Esophagus squamous epithelium (tissue), 5 donors: ENCODE results near the gene CNTNAP2. TPM values are rescaled to one million over a fixed set of nuclear protein-coding genes. Genes with fewer than 3 reads are reported as not detected.
"Not testable (repeated sequence)": the region's sequence is repeated elsewhere in the genome, so short reads cannot be mapped to it uniquely, and the experiment has no call there.

Experiments
- DNase-seq: peaks from one replicate; lab custom pipeline; 2025; lab: John Stamatoyannopoulos, UW
- H3K27ac ChIP-seq, 4 donors: fragments of 200-600 bp; sonication (generic); one replicate each; pipeline ENCODE4 v1.5.1; 2016 to 2019; ENCODE audit warnings: mild to moderate bottlenecking in 1 of 4
- H3K27me3 ChIP-seq, 4 donors: fragments of 200-600 bp; sonication (generic); 1 replicate in 3 of 4; 2 replicates in 1 of 4; pipeline versions ENCODE4 v1.5.1 to v1.6.0; 2017 to 2021; ENCODE audit warnings: antibody characterized with exemption in 1 of 4
- H3K36me3 ChIP-seq, 3 donors: fragments of 200-600 bp; sonication (generic); one replicate each; pipeline ENCODE4 v1.5.1; 2016 to 2019
- H3K4me1 ChIP-seq, 3 donors: fragments of 200-600 bp; sonication (generic); one replicate each; pipeline ENCODE4 v1.5.1; 2017 to 2019
- H3K4me3 ChIP-seq, 4 donors: fragments of 200-600 bp; sonication (generic); 1 replicate in 3 of 4; 2 replicates in 1 of 4; pipeline ENCODE4 v1.5.1; 2016 to 2019; ENCODE audit warnings: mild to moderate bottlenecking in 2 of 4, moderate library complexity in 1 of 4
- H3K9me3 ChIP-seq, 3 donors: fragments of 200-600 bp; sonication (generic); one replicate each; pipeline ENCODE4 v1.5.1; 2016 to 2019
- CTCF ChIP-seq, 6 experiments: fragments of 450-650 bp in 4 of 6; fragments of 200-600 bp in 2 of 6; sonication (generic) in 2 of 6; IDR thresholded peaks; one replicate each; pipeline ENCODE4 v1.5.1; 2016 to 2019; ENCODE audit warnings: antibody characterized with exemption in 6 of 6, mild to moderate bottlenecking in 4 of 6, moderate library complexity in 4 of 6
- POLR2A ChIP-seq, 4 donors: fragments of 450-650 bp; IDR thresholded peaks; one replicate each; pipeline ENCODE4 v1.6.1; 2017; ENCODE audit warnings: antibody characterized with exemption in 4 of 4, mild to moderate bottlenecking in 4 of 4, moderate library complexity in 3 of 4
- WGBS, 2 donors: methylation state at CpG; one replicate each; pipeline ENCODE4 v1.1.5; 2018; 5-methylcytosine and 5-hydroxymethylcytosine counted together
- intact Hi-C: fragments of 100-400 bp; cut with DNase I; formaldehyde crosslinking; loops from one replicate; pipeline ENCODE4 v1.15.0; 2022
- small RNA-seq, 4 donors: library from RNA; depleted of rRNA; stranded (forward); fragments of <200 nt; gene quantifications; one replicate each; pipeline ENCODE3, GENCODE V24; 2016
- total RNA-seq, 4 donors: library from RNA; depleted of rRNA; stranded (reverse); fragments of >200 nt; gene quantifications; one replicate each; pipeline ENCODE4 v1.1.0, GENCODE V29; 2016
- donor health status: DM: yes; HTN: yes; CAD: no.

The CNTNAP2 gene
- total RNA-seq, 4 donors from 2014 or later, result 0.95 to 2.3 (median 1.2) TPM

- TF ChIP-seq POLR2A (IDR thresholded peaks at IDR 0.05) (no peak), CTCF (IDR thresholded peaks at IDR 0.05) (no peak)
- Histone ChIP-seq H3K4me3 (no peak overlapping the region), H3K27ac (no peak overlapping the region), H3K4me1 (no peaks in the 10 kb centered on the region), H3K27me3 (peaks cover 0 to under 1% (median 0%) of the 10 kb centered on the region in 4 donors), H3K9me3 (no peaks in the 10 kb centered on the region), H3K36me3 (no peaks in the 10 kb centered on the region)
- 92 to 93% methylated on average over 4 of the region's 4 CpGs for WGBS, 2 donors
- DNase-seq, result no peak
- intact Hi-C loops, result no loop called here
Observed at GRCh38 chr7:148463210-148463609, 2346.6 kb downstream of the CNTNAP2 start.

- H3K4me1 ChIP-seq, result no peaks in the 10 kb centered on the region
- no peaks in the 10 kb centered on the region for H3K36me3 ChIP-seq
- no peaks in the 10 kb centered on the region for H3K9me3 ChIP-seq
- 82 to 86% methylated on average over 7 of the region's 7 CpGs for WGBS, 2 donors
- H3K27me3 ChIP-seq, result peaks cover 0 to 10% (median 0%) of the 10 kb centered on the region in 4 donors
- no peak for DNase-seq
- TF ChIP-seq CTCF (IDR thresholded peaks at IDR 0.05) (no peak), POLR2A (IDR thresholded peaks at IDR 0.05) (no peak)
- H3K4me3 ChIP-seq, result no peak overlapping the region
- H3K27ac ChIP-seq, result no peak overlapping the region
- intact Hi-C loops, result no loop called here
Observed at GRCh38 chr7:148464947-148465346, 2348.3 kb downstream of the CNTNAP2 start.

GRCh38 chr7:148465441-148465840 lies 2348.8 kb downstream of the CNTNAP2 start:
- intact Hi-C loops, H3K36me3 ChIP-seq, H3K27ac ChIP-seq, H3K9me3 ChIP-seq, DNase-seq, H3K27me3 ChIP-seq, H3K4me3 ChIP-seq, H3K4me1 ChIP-seq: not testable (repeated sequence)
- WGBS, 2 donors, result 92 to 95% methylated on average over 6 to 13 of the region's 15 CpGs

- WGBS, 2 donors, result 72 to 76% methylated on average over 3 of the region's 3 CpGs
- TF ChIP-seq POLR2A (IDR thresholded peaks at IDR 0.05) (no peak), CTCF (IDR thresholded peaks at IDR 0.05) (no peak)
- intact Hi-C loops, result no loop called here
- no peak for DNase-seq
- H3K27me3 ChIP-seq, result peaks cover 0 to 14% (median 0%) of the 10 kb centered on the region in 4 donors
- H3K9me3 ChIP-seq, result no peaks in the 10 kb centered on the region
- no peak overlapping the region for H3K4me3 ChIP-seq
- H3K36me3 ChIP-seq, result no peaks in the 10 kb centered on the region
- H3K27ac ChIP-seq, result no peak overlapping the region
- no peaks in the 10 kb centered on the region for H3K4me1 ChIP-seq
Observed at GRCh38 chr7:148466120-148466519, 2349.5 kb downstream of the CNTNAP2 start.

GRCh38 chr7:148468700-148469098 lies 2352.1 kb downstream of the CNTNAP2 start:
- intact Hi-C loops, result no loop called here
- TF ChIP-seq CTCF (IDR thresholded peaks at IDR 0.05), result no peak
- no peak for TF ChIP-seq POLR2A (IDR thresholded peaks at IDR 0.05)
- Histone ChIP-seq H3K4me3 (no peak overlapping the region), H3K27ac (no peak overlapping the region), H3K27me3 (peaks cover 0 to 22% (median 0%) of the 10 kb centered on the region in 4 donors), H3K36me3 (no peaks in the 10 kb centered on the region), H3K9me3 (no peaks in the 10 kb centered on the region), H3K4me1 (no peaks in the 10 kb centered on the region)
- WGBS, 2 donors, result 83 to 95% methylated on average over 7 of the region's 7 CpGs
- DNase-seq, result no peak

Small RNAs within 50 kb of the gene (small RNA-seq; reads per million reads assigned to genes)
- gene AC005518.2 (0 reads per million in 4 donors), gene MIR548F4 (0 reads per million in 4 donors), gene RANP2 (0 reads per million in 4 donors), gene RF00012 (0 reads per million in 4 donors), gene RF00019 (0 reads per million in 4 donors), gene RF02271 (0 reads per million in 4 donors), gene RN7SL456P (0 reads per million in 4 donors), gene RN7SL72P (0 reads per million in 4 donors), gene RNA5SP249 (0 to 0.30 (median 0) reads per million in 4 donors), gene RNU6-1184P (0 reads per million in 4 donors)
